ENCODE results near the gene MTMR11.
"Not testable (repeated sequence)": the region's sequence is repeated elsewhere in the genome, so short reads cannot be mapped to it uniquely, and the experiment has no call there.

MTMR11 gene

GRCh38 chr1:149899460-149900284 is 37.0 kb downstream of the MTMR11 start, which contains the start of gene BOLA1:
Gene BOLA1, plus strand, starts transcription at chr1:149899568. Its CDS starts 492 bp downstream, at chr1:149900060.
- DNase-seq = peak; percentile 96

- no peak for DNase-seq
These were observed 40.1 kb downstream of the MTMR11 start for GRCh38 chr1:149896575-149896974.

GRCh38 chr1:149888999-149889289 is 47.7 kb downstream of the MTMR11 start:
- DNase-seq = no peak

GRCh38 chr1:149888247-149888998 is 48.3 kb downstream of the MTMR11 start:
- DNase-seq = peak; percentile 98

- DNase-seq = peak; percentile 99
These were observed 49.0 kb downstream of the MTMR11 start for GRCh38 chr1:149887456-149888246.

- DNase-seq = not testable (repeated sequence)
These were observed 49.6 kb downstream of the MTMR11 start for GRCh38 chr1:149887196-149887455.

- peak; percentile 99 for DNase-seq
These were observed 50.1 kb downstream of the MTMR11 start for GRCh38 chr1:149886396-149887195.

GRCh38 chr1:149886121-149886395 is 50.6 kb downstream of the MTMR11 start:
- DNase-seq = not testable (repeated sequence)

GRCh38 chr1:149885339-149886120 is 51.1 kb downstream of the MTMR11 start:
- DNase-seq = peak; percentile 96

GRCh38 chr1:149884433-149885338 is 52.0 kb downstream of the MTMR11 start:
- peak; percentile 93 for DNase-seq

GRCh38 chr1:149883598-149884247 is 53.0 kb downstream of the MTMR11 start:
- no peak for DNase-seq

- DNase-seq = no peak
These were observed 54.8 kb downstream of the MTMR11 start for GRCh38 chr1:149881876-149882275.

- DNase-seq = peak; percentile 18
These were observed 57.1 kb downstream of the MTMR11 start for GRCh38 chr1:149879556-149879955.
